Peyer's patch (tissue), 4 donors: Measurements from ENCODE around the gene CLCNKA.

ENCODE experiments used
- CTCF ChIP-seq, 6 experiments: fragments of 450-650 bp in 4 of 6; fragments of 200-600 bp in 2 of 6; sonication (generic) in 1 of 6; IDR thresholded peaks; one replicate each; pipeline ENCODE4 v1.5.1; 2017 to 2019; ENCODE audit warnings: antibody characterized with exemption in 6 of 6, mild to moderate bottlenecking in 3 of 6, moderate library complexity in 1 of 6
- POLR2A ChIP-seq, 2 donors: fragments of 450-650 bp; IDR thresholded peaks; one replicate each; pipeline ENCODE4 v1.5.1; 2017; ENCODE audit warnings: antibody characterized with exemption in 2 of 2, mild to moderate bottlenecking in 2 of 2, moderate library complexity in 2 of 2

GRCh38 chr1:16006010-16006409 lies 15.8 kb upstream of the CLCNKA start:
- no peak for TF ChIP-seq CTCF (IDR thresholded peaks at IDR 0.05)
- no peak for TF ChIP-seq POLR2A (IDR thresholded peaks at IDR 0.05)
